Stimulated activated CD4-positive, alpha-beta T cell treated with anti-CD3 and anti-CD28 coated beads, TNF-alpha, amount 100 ng/mL, for 48 hours (primary cell): Measurements from ENCODE around the gene TMTC2.

Source experiments
- DNase-seq, 3 donors: peaks; one replicate each; pipeline ENCODE4 v3.0.0-alpha.2; 2020; ENCODE audit warnings: low read depth in 3 of 3

The TMTC2 gene

DNA sequence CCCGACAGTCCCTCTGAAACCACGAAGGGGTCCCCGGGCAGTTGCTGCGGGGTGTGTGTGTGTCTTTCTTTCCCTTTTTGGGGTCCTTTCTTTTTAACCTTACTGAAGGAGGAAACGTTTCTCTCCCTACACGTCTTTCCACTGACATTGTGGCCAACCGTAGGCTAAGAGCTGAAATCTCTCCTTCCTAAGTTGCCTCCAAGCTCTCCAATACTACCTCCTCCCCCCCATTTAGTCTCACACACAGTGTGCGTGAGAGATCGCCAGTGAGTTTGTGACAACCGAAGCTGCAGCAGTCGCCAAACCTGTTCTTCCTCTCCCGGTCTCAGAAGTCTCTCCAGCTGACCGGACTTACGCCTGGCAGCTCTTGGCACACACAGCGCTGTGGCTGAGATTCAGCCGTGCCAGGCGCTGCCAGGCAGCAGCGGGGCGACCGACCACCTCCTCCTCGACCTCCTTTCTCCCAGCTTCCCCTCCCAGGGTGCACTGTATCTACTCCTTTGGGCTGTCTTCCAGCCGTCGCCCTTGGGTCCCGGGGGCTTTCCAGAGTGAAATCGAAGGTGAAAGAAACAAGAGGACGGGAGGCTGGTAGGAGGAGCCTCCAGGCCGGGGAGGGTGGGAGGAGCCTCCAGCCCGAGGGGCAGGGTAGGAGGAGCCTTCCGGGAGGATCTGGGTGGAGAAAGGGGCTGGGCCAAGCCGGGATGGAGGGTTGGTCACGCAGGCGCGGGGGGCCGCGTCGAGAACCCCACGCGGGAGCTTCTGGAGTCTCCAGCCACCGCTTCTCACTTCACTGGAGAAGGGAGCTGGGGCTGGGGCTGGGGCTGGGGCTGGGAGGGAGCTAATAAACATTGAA lies at the start of gene TMTC2:
Gene TMTC2, plus strand, starts transcription at position 739 of the 853 bp plus-strand sequence.
- DNase-seq: peak; percentile 79 to 90 (median 83)

GRCh38 chr12:82638324-82638723 lies 48.4 kb upstream of the TMTC2 start:
- DNase-seq: no peak

- no peak for DNase-seq
Measured at GRCh38 chr12:82644896-82645295, 41.8 kb upstream of the TMTC2 start.

- DNase-seq: no peak
Measured at GRCh38 chr12:82645414-82645813, 41.3 kb upstream of the TMTC2 start.

DNA sequence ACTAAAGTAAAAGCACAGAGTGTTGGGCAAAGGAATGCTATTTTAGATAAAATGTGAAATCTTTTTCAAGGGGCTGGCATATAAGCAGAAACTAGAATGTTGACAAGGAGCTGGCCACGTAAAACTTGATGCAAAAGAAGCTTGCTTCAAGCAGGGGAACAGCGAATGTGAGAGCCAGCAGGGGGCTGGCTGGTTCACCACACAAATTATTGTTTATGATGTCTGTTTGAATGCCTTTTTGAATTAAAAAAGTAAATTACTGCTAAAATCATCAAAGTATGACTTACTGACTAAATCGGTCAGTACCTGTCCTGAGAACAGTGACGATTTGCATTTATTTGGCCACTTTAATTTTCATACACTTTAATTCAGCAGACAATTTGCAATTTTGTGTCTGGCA lies 38.9 kb upstream of the TMTC2 start:
- no peak for DNase-seq

DNA sequence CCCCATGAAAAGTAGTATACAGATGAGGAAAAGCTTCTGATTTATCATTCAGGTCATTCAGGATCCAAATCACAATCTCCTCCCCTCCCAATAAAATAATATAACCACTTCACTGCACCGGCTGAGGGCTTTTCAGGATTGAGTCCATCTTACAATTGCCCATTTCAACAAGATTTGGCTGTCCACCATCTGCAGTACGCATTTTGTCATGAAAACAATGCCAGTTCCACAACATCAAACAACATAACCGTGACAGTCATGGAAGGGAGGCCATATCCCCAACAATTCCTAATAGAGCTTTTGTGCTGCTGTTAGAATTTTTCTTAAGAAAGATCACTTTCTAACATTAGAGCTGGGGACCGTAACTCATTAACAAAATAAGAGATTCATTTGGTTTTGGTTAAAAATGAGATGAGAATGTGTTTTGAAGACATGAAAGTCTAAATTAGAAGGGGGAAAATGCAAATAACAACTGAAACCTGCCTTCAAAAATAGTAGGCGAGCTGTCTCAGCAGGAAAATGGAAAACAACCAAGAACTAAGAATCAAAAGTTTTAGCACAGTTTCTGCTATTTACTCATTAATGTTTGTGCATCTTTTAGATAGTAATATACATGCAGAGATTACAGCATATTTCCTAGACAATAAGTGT lies 38.3 kb upstream of the TMTC2 start:
- no peak for DNase-seq

- DNase-seq: no peak
Measured at GRCh38 chr12:82650627-82651337, 35.9 kb upstream of the TMTC2 start.

DNA sequence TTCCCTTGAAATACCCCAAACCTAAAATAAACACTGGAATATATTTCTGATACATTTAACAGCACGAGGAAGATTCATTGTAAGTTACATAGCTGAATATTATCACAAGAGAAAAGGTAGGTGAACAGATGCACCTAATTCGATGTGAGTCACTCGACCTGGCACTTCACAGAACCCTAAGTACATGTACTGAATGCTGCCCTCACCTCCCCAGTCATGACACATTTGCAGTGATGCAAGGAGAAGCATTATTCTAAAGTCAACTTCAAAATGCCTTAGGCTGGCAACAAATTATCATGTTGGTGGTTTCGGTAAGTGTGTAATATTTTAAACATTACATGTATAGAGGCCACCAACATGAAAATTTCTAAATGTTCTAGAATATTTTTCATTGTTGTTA lies 35.2 kb upstream of the TMTC2 start:
- DNase-seq: no peak

GRCh38 chr12:82652071-82652470 lies 34.6 kb upstream of the TMTC2 start:
- no peak for DNase-seq

- no peak for DNase-seq
Measured at GRCh38 chr12:82655751-82656150, 31.0 kb upstream of the TMTC2 start.

DNA sequence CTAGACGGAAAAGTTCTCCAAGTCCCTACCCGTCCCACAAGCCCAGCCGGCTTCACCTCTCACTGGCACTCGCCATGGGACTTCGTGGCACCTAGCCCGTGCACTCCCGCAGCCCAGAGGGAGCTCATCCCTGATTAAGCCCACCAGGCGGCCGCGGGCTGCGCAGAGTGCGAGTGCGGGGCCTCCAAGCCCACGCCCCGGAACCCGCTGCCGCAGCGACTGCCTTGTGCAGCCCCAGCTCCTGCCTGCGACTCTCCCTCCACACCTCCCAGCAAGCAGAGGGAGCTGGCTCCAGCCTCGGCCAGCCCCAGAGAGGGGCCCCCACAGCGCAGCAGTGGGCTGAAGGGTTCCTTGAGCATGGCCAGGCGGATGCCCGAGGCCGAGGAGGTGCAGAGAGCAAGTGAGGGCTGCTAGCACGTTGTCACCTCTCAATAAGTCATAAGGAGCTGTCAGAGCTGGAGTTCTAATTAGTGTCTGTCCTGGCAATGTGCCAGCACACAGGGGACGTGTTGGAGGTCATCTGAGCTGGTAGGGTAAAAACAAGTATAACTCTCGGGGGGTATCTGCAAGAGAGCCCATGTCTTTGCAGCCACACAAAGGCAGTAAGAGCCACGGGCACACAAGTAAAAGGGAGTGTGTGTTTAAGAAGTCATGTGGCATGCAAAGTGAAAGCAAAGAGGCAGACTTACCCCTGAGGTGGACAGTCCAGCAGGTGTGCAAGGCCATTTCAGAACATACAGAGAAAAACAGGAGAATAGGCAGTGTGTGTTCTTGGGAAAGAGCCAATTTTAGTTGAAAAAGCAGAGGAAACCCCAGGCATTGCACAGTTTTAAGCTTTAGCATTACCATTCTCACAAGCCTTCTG lies 27.1 kb upstream of the TMTC2 start:
- no peak for DNase-seq

GRCh38 chr12:82660541-82661325 lies 26.0 kb upstream of the TMTC2 start:
- DNase-seq: no peak

DNA sequence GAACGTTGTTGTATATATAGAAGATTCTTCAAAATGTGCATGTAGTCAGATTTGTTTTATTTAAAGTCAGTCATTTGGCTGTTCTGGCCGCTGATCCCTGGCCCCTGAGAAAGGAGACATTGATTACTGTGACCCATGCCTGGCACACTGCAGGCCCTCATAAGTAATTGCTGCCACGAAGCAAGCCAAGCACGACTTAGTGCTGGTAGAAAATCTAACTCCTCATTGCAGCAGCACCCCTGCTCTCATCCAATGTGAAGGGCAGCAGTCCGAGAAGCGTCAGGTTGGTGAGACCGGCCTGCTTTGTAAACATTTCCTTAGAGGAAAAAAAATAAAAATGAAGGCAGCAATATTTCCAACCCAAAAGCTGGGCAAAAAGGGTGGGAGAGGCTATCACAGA lies 22.8 kb upstream of the TMTC2 start:
- DNase-seq: no peak

- DNase-seq: no peak
Measured at GRCh38 chr12:82665142-82665923, 21.4 kb upstream of the TMTC2 start.

DNA sequence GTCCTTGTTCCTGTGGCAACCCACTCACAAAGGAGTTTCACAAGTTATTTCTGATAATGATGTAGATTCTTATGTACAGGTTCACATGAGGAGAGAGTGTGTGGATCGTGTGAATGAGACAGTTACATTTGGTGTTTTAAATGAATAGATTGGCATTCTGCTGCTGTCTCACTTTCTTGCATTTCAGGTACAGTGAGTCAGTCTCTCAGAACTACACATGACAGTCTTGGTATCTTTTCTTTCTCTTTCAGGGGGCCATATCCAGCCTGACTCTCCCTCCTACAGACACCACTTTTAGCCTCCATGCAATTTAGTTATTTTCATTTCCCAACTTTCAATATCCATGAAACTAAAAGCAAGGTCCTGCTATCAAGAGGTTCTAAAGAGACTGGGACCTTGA lies 19.9 kb upstream of the TMTC2 start:
- DNase-seq: no peak

- no peak for DNase-seq
Measured at GRCh38 chr12:82671673-82672195, 15.0 kb upstream of the TMTC2 start.

- no peak for DNase-seq
Measured at GRCh38 chr12:82672811-82673495, 13.8 kb upstream of the TMTC2 start.

DNA sequence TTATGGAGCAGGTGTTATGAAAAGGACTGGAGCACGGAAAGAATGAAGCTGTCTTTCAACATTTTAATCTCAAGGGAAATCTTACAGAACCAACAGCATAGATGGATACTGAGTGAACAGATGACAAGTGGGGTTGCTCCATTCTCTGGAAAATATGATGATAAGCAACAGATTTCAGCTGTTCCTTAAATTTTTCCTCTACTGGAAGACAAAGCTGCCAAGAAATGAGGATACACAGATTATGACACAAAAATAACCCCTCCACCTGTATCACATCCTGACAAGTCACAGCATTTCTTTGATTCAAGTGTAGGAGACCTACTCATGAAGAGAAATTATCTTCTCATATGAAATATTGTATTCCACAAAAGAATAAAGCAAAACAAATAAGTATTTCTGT lies 13.0 kb upstream of the TMTC2 start:
- no peak for DNase-seq

GRCh38 chr12:82675246-82675645 lies 11.5 kb upstream of the TMTC2 start:
- DNase-seq: no peak
